Measurements from ENCODE around the gene IL17RD. TPM values are rescaled to one million over a fixed set of nuclear protein-coding genes. Genes with fewer than 3 reads are reported as not detected.
"Not testable (repeated sequence)": the region's sequence is repeated elsewhere in the genome, so short reads cannot be mapped to it uniquely, and the experiment has no call there.

Gene IL17RD
- total RNA-seq, 1 experiment from 2014 or later = 38.4 TPM

DNA sequence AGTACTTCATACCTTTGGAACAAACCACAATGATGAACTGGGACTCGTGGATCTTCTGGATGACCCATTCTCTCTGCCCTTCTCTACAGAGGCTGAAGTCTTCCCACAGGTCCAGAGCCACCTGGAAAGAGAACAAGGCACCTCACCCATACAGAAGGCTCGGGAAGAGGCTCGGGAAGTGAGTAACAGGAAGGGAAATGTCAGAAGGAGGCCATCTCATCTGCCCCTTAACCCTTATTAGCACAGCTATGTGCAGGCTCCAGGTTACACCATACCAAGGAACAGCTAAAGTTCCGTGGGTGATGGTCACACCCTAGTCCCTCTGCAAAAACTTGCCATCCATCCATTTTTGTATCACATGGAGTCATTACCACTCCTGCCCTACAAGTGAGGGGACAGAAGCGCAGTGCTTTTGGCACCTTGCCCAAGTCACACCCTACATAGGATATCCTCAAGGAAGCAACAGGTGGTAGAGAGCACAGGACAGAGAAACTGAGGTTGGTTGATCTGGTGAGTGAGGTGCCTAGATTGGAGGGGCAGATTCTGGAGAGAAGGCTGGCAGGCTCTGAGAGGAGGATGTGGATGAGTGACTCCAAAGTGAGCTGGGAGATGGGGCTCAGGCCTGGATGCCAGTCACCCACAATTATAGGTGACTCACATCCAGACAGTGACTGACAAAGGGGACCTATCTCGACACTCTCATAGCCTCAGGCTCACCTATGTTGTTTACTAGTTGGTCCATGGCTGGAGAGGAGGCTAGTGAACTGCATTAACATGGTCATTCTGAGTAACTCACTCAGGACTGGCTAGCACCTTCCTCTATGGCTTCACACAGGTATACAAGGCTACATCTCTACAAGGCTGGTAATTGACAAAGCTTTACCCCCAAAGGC lies 66.5 kb downstream of the IL17RD start:
- DNase-seq = no peak
- Histone ChIP-seq H3K36me3 (peaks cover 15% of the 10 kb centered on the region), H3K27me3 (no peaks in the 10 kb centered on the region)

DNA sequence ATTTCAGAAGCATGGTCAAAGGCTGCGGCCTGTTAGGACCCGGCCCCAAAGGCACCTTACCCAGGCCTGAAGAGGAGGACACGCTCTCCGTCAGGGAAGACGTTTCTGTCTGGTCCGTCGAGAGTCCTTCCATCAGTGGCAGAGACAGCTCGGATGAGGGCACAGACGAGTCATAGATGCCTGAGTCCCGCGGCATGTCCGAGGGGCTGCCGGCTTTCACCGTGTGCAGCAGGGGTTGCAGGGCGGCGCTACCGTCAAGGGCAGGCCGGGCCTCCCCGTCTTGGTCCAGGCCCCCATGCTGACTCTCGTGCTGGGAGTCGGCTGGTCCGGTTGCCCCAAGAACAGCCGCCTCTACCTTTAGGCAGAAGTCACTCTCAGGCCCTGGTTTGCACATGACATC lies 67.6 kb downstream of the IL17RD start:
- DNase-seq = no peak
- Histone ChIP-seq H3K4me1 (peaks cover 24% of the 10 kb centered on the region), H3K27me3 (no peaks in the 10 kb centered on the region), H3K4me3 (no peak overlapping the region), H3K27ac (no peak overlapping the region), H3K36me3 (peaks cover 13% of the 10 kb centered on the region), H3K9me3 (replicated peaks) (no peaks in the 10 kb centered on the region)

More for the DNA sequence above, 66.5 kb downstream of the IL17RD start:
- no peak overlapping the region for H3K4me3 ChIP-seq
- no peak overlapping the region for H3K27ac ChIP-seq
- no peaks in the 10 kb centered on the region for H3K9me3 ChIP-seq (replicated peaks)
- H3K4me1 ChIP-seq = peaks cover 18% of the 10 kb centered on the region

DNA sequence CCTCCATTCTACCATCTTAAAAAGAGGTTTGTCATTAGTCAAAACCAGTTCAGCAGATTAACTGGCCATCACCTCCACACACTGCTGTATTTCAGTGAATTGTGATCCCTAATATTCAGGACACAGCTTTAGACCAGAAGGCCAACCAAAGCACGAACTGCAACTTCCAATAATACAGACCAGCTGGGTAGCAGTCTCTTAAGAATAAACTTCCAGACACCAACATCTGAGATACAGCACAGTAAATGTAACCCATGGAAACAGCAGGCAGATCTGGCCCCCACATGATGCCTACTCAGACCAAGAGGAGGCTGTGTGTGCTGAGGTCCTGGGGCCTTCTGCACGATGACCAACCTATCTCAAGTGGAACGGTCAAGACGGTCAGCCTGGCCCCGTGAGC lies 69.8 kb downstream of the IL17RD start:
- H3K4me3 ChIP-seq = no peak overlapping the region
- H3K4me1 ChIP-seq = peaks cover 45% of the 10 kb centered on the region
- peak overlapping the region; percentile 80 for H3K27ac ChIP-seq
- peaks cover 13% of the 10 kb centered on the region for H3K36me3 ChIP-seq
- no peaks in the 10 kb centered on the region for H3K27me3 ChIP-seq
- no peaks in the 10 kb centered on the region for H3K9me3 ChIP-seq (replicated peaks)
- no peak for DNase-seq

DNA sequence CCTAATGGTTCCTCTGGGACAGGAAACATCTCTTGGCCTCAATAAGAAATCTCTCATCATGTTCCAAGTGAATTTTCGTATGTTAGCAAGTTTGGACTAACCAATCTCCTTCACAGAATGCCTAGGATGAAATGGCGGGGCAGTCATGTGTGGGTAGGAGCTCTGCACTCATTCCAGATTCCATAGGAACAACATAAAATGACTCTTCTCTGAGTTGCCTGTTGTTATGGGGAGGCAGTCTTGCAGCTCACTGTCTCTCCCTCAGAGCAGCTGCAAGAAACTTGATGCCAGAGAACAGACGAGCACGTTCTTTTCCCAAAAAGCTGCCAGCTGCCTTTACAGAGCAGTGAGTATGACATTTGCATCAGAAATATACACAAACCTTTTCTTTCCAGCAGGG lies 70.6 kb downstream of the IL17RD start:
- H3K27me3 ChIP-seq = no peaks in the 10 kb centered on the region
- peak; percentile 82 to 92 for DNase-seq
- no peaks in the 10 kb centered on the region for H3K9me3 ChIP-seq (replicated peaks)
- peak overlapping the region; percentile 80 for H3K27ac ChIP-seq
- peaks cover 46% of the 10 kb centered on the region for H3K4me1 ChIP-seq
- H3K36me3 ChIP-seq = peaks cover 12% of the 10 kb centered on the region
- H3K4me3 ChIP-seq = no peak overlapping the region

DNA sequence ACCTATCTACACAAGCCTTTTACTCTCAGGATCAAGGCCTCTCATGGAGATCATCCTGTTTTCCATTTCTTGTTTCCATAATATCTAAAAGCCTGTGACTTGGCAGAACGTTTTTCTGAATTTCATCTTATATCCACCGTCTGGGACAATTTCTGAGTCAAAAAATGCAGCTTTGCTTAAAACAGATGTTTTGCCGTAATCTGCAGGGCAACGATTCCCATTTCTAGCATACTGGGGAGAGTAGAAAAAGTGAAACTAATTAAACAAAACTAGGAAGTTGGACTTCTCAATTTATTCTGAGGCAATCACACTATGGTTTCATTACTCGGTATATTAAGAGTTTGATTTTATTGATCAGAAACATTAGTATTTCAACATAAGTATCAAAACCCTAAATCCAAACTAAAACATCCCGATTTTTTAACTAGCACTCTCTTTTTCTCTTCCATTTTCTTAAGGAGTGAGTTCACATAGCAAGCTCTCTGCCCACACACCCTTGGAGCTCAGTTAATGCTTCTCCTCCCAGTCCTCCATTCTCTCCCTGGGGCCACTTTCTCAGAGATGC lies 71.1 kb downstream of the IL17RD start:
- no peak overlapping the region for H3K4me3 ChIP-seq
- H3K27ac ChIP-seq = peak overlapping the region; percentile 80
- no peaks in the 10 kb centered on the region for H3K9me3 ChIP-seq (replicated peaks)
- H3K36me3 ChIP-seq = peaks cover 7% of the 10 kb centered on the region; the same call in 1 of the 2 replicates
- H3K27me3 ChIP-seq = no peaks in the 10 kb centered on the region
- peaks cover 46% of the 10 kb centered on the region for H3K4me1 ChIP-seq
- DNase-seq = no peak

DNA sequence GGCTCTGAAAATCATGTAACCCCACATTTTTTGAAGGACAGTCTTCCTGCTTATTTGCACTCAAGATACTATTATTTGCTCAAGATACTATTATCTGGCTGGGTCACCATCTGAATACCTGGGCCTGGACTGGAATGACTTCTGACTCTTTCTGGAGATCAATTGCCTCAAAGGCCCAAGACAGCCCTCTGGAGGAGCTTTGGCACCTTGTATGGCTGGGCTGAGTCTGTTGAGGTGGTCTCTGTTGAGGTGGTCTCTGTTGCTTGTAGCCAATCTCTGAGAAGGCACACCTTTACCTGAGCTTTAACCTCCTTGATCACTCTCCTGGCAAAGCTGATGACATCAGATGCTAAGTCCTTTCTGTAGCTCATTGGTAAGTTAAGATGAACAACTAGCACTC lies 71.7 kb downstream of the IL17RD start:
- peaks cover 6% of the 10 kb centered on the region; the same call in 1 of the 2 replicates for H3K36me3 ChIP-seq
- peaks cover 46% of the 10 kb centered on the region for H3K4me1 ChIP-seq
- H3K27me3 ChIP-seq = no peaks in the 10 kb centered on the region
- no peak for DNase-seq
- peak overlapping the region; percentile 80 for H3K27ac ChIP-seq
- H3K9me3 ChIP-seq (replicated peaks) = no peaks in the 10 kb centered on the region
- no peak overlapping the region for H3K4me3 ChIP-seq

DNA sequence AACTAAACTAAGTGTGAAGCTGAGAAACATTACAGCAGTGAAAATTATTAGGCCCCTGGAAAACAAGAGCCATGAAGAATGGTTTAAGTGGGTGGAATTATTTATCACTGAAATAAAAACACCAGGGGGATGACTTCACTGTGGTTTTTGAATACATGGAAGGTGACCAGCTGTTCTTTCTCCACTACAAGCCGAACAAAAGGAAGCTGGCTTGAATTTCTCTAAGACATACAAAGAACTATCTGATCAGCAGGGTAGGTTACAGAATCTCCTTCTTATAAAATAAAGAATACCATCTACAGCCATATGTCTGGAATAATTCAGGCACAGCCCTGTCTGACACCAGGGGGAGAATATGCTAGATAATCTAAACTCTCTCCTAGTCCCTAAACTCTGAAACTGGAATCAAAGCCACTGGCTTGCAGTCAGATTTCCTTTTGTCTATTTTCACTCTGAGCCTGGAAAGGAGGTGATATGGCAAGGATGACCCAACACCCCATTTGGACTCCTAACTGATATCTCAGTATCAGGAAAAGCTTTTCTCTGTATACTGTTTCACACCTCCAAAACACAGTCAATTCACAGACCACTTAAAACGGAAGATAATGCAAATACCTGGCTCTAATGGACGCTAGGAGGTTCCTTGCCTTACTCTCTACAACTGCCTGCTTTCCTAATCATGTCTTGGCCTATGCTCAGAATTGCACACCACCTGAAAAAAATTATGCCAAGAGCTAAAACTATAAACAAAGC lies 73.5 kb downstream of the IL17RD start:
- Histone ChIP-seq H3K4me3 (no peak overlapping the region), H3K27me3 (no peaks in the 10 kb centered on the region), H3K27ac (peak overlapping the region; percentile 94), H3K36me3 (peaks cover 4% of the 10 kb centered on the region; the same call in 1 of the 2 replicates), H3K9me3 (replicated peaks) (no peaks in the 10 kb centered on the region), H3K4me1 (peaks cover 56% of the 10 kb centered on the region)
- DNase-seq = peak; percentile 50 to 86

DNA sequence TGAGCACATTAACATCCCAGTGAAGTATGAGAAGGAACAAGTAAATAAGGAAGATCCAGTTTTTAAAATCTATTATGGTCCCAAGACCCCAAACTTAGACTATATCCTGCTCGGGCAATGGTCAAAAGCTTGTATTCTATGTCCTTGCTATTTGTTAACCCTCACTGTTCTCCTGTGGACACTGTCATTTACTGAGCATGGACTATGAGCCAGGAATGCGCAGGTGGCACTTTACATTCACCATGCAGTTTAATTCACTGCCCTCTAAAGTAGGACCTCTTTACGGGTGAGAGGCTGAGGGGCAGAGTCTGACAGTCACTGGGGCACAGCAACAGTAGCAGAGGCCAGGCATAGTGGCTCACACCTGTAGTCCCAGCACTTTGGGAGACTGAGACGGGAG lies 76.1 kb downstream of the IL17RD start:
- no peak for DNase-seq
- Histone ChIP-seq H3K4me3 (no peak overlapping the region), H3K36me3 (no peaks in the 10 kb centered on the region), H3K27me3 (no peaks in the 10 kb centered on the region), H3K27ac (no peak overlapping the region), H3K4me1 (peaks cover 56% of the 10 kb centered on the region), H3K9me3 (replicated peaks) (no peaks in the 10 kb centered on the region)

DNA sequence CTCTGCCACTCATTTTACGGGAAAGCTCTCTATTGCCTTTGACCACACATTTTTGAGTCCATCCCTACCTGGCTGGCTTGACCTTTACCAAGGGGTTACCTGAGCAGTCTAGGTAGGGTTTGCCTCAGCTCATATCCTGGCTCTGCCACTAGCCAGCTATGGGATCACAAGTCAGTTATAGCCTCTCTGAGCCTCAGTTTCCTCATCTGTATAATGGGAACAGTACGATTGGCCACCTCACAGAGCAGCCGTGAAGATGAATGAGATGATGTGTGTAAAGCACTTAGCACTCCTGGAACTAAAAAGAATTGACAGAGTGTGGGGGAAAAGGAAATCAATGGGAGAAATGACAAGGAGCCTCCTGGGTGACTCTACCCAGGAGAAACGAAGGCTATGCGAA lies 76.7 kb downstream of the IL17RD start:
- H3K27me3 ChIP-seq = no peaks in the 10 kb centered on the region
- H3K36me3 ChIP-seq = no peaks in the 10 kb centered on the region
- H3K4me1 ChIP-seq = peaks cover 51% of the 10 kb centered on the region
- H3K4me3 ChIP-seq = no peak overlapping the region
- DNase-seq = no peak
- no peaks in the 10 kb centered on the region for H3K9me3 ChIP-seq (replicated peaks)
- no peak overlapping the region for H3K27ac ChIP-seq

DNA sequence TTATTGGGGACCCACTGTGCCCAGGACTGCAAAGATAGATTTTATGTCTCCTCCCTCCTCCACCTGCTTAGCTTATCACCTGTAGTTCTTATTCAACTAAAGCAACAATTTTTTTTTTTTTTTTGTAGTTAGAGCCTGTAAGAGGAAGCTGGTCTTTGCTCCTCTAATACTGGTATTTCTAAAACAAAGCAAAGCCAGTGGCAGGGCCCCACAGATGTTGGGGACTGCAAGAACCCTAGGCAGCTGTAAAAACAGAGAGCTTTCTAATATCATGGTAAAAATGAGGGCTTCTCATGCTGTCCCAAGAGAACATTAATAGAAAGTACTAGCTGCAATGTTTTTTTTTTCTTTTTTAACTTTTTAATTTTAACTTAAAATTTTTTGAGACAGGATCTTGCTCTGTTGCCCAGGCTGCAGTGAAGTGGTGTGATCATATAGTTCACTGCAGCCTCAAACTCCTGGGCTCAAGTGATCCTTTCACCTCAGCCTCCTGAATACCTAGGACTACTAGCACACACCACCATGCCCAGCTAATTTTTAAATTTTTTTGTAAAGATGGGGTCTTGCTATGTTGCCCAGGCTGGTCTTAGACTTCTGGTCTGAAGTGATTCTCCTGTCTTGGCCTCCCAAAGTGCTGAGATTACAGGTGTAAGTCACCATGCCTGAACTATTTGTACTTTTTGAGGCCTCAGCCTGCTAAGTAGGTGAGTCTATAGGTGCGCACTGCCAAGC lies 77.6 kb downstream of the IL17RD start:
- no peaks in the 10 kb centered on the region for H3K9me3 ChIP-seq (replicated peaks)
- H3K27ac ChIP-seq = no peak overlapping the region
- peaks cover 46% of the 10 kb centered on the region for H3K4me1 ChIP-seq
- no peaks in the 10 kb centered on the region for H3K36me3 ChIP-seq
- no peak overlapping the region for H3K4me3 ChIP-seq
- peak; percentile 32 to 64 for DNase-seq
- H3K27me3 ChIP-seq = no peaks in the 10 kb centered on the region

DNA sequence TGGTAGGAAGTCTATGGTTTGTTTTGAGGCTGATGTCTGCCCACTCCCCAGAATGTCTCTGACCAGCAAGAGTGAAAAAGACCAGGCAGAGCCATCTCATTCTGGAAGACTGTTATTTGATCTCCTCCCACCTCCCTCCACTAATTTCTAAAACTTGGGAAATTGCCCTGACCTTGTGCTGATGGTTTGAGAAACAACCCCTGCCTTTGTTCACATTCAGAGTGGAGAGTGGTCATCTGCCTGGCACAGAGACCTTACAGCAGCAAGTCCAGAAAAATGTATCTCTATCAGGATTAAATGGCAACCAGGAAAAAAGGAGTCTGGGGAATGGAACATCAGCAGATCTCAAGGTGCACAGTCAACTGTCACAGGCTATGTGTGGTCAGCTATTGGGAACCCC lies 79.0 kb downstream of the IL17RD start:
- Histone ChIP-seq H3K27me3 (no peaks in the 10 kb centered on the region), H3K4me3 (no peak overlapping the region), H3K4me1 (peaks cover 36% of the 10 kb centered on the region), H3K9me3 (replicated peaks) (no peaks in the 10 kb centered on the region), H3K36me3 (no peaks in the 10 kb centered on the region), H3K27ac (no peak overlapping the region)
- DNase-seq = peak in 1 of 2 experiments; percentile 42

DNA sequence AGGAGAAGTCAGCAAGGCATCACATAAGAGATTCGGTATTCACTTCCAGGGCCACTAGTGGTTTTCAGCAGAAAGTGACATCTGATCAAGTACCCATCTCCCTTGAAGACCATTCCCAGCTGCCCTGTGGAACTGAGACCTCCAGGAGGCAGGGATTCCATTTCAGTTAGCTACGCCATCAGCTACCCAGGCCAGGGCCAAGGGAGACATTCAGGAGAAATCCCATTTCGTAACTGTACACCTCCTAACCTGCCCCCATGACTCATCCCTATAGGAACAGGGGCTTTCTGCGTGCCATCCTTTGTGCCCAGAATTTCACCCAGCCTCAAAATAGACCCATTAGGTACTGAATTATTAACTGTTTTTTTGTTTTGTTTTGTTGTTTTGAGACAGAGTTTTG lies 79.9 kb downstream of the IL17RD start:
- Histone ChIP-seq H3K4me1 (peaks cover 35% of the 10 kb centered on the region), H3K36me3 (no peaks in the 10 kb centered on the region), H3K27me3 (no peaks in the 10 kb centered on the region), H3K27ac (no peak overlapping the region), H3K9me3 (replicated peaks) (no peaks in the 10 kb centered on the region), H3K4me3 (no peak overlapping the region)
- DNase-seq = peak; percentile 15 to 54

DNA sequence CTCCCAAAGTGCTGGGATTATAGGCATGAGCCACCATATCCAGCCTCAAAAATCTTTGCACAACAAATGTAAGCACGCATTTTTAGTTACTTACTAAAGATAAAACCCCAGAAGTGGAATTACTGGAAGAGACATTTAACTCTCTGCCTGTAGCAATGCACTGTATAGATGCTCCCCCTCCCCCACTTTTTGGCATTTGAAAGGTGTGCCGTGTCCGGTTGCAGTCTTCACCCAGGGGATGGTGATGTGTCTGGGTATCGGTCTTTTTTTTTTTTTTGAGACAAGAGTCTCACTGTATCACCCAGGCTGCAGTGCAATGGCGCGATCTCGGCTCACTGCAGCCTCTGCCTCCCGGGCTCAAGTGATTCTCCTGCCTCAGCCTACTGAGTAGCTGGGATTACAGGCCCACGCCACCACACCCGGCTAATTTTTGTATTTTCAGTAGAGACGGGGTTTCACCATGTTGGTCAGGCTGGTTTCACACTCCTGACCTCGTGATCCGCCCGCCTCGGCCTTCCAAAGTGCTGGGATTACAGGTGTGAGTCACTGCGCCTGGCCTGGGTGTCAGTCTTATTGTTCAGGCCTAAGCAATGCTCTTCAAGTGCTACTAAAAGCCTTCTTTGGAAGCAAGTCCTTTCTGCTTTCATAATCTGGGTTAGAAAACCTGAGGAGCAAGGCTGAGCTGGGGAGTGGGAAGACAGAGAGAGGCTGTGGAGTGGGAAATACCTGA lies 81.7 kb downstream of the IL17RD start:
- not testable (repeated sequence) for H3K9me3 ChIP-seq (replicated peaks); DNase-seq; H3K4me3 ChIP-seq; H3K36me3 ChIP-seq; H3K27ac ChIP-seq; H3K27me3 ChIP-seq
- peaks cover 35% of the 10 kb centered on the region for H3K4me1 ChIP-seq

DNA sequence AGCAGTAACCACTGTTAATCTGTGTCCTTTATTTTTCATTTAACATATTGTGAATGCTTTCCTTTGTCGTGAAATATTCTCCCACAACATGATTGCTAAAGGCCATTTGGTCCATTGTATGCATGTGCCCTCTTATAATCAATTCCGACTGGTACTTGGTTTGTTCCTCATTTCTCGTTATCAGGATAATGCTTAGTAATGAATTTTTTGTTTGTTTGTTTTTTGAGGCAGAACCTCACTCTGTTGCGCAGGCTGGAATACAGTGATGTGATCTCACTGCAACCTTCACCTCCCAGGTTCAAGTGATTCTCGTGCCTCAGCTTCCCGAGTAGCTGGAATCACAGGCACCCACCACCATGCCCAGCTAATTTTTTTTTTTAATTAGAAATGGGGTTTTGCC lies 82.7 kb downstream of the IL17RD start:
- DNase-seq = no peak
- H3K27ac ChIP-seq = no peak overlapping the region
- no peaks in the 10 kb centered on the region for H3K9me3 ChIP-seq (replicated peaks)
- H3K27me3 ChIP-seq = no peaks in the 10 kb centered on the region
- H3K4me1 ChIP-seq = peaks cover 34% of the 10 kb centered on the region
- no peaks in the 10 kb centered on the region for H3K36me3 ChIP-seq
- H3K4me3 ChIP-seq = no peak overlapping the region
